ENCODE data around the gene AGAP9.
"Not testable (repeated sequence)": the region's sequence is repeated elsewhere in the genome, so short reads cannot be mapped to it uniquely, and the experiment has no call there.

AGAP9 gene

GRCh38 chr10:47458466-47459154 is 64.8 kb downstream of the AGAP9 start:
- DNase-seq (ENCODE audit: low read depth in 4 of 4, low spot score in 1 of 4) = no peak

- no peak for DNase-seq (ENCODE audit: low read depth in 4 of 4, low spot score in 1 of 4)
Measured at GRCh38 chr10:47457826-47458225, 65.6 kb downstream of the AGAP9 start.

GRCh38 chr10:47457528-47457820 is 66.0 kb downstream of the AGAP9 start:
- no peak for DNase-seq (ENCODE audit: low read depth in 4 of 4, low spot score in 1 of 4)

GRCh38 chr10:47456794-47457527 is 66.5 kb downstream of the AGAP9 start:
- no peak for DNase-seq (ENCODE audit: low read depth in 4 of 4, low spot score in 1 of 4)

- no peak for DNase-seq (ENCODE audit: low read depth in 4 of 4, low spot score in 1 of 4)
Measured at GRCh38 chr10:47456079-47456785, 67.2 kb downstream of the AGAP9 start.

- DNase-seq (ENCODE audit: low read depth in 4 of 4, low spot score in 1 of 4) = not testable (repeated sequence)
Measured at GRCh38 chr10:47455350-47456078, 67.9 kb downstream of the AGAP9 start.

- no peak for DNase-seq (ENCODE audit: low read depth in 4 of 4, low spot score in 1 of 4)
Measured at GRCh38 chr10:47454780-47455058, 68.7 kb downstream of the AGAP9 start.

GRCh38 chr10:47454008-47454779 is 69.2 kb downstream of the AGAP9 start:
- DNase-seq (ENCODE audit: low read depth in 4 of 4, low spot score in 1 of 4) = no peak

- DNase-seq (ENCODE audit: low read depth in 4 of 4, low spot score in 1 of 4) = no peak
Measured at GRCh38 chr10:47453141-47454007, 70.1 kb downstream of the AGAP9 start.

- DNase-seq (ENCODE audit: low read depth in 4 of 4, low spot score in 1 of 4) = no peak
Measured at GRCh38 chr10:47452495-47453140, 70.8 kb downstream of the AGAP9 start.

GRCh38 chr10:47451998-47452494 is 71.4 kb downstream of the AGAP9 start:
- DNase-seq (ENCODE audit: low read depth in 4 of 4, low spot score in 1 of 4) = no peak

All from stimulated activated CD4-positive, alpha-beta T cell treated with anti-CD3 and anti-CD28 coated beads, Interleukin-1b, Interleukin-23, amount 100 ng/mL, for 24 hours (primary cell).